A549 (cell line): ENCODE measurements around the gene PRKCE. TPM values are rescaled to one million over a fixed set of nuclear protein-coding genes. Genes with fewer than 3 reads are reported as not detected.

Experiments
- ATAC-seq, 2 experiments: fragments of 200-7000 bp in 1 of 2; fragments of >200 bp in 1 of 2; cut with Nextera tagmentation in 1 of 2; cut with Tn5 transposase in 1 of 2; 3 replicates each; pipeline versions ENCODE4 v1.8.0 to v1.9.1; 2018 to 2020; ENCODE audit warnings: mild to moderate bottlenecking in 1 of 2, moderate library complexity in 1 of 2
- CTCF ChIA-PET: fragments of 300-600 bp; sonication (Branson Sonifier 250); formaldehyde crosslinking; extraction: SDS; loops from one replicate; lab custom pipeline; 2021; ENCODE audit warnings: antibody characterized with exemption, inconsistent platforms; lab: Yijun Ruan, JAX
- POLR2A ChIA-PET: fragments of 350-600 bp; formaldehyde crosslinking; extraction: SDS; loops from one replicate; lab custom pipeline; 2021; ENCODE audit warnings: antibody characterized with exemption, inconsistent platforms; lab: Yijun Ruan, JAX
- DNase-seq, 2 experiments: peaks; one replicate each; pipeline versions ENCODE4 v3.0.0 to v3.0.0-alpha.2; 2011 to 2016; ENCODE audit warnings: low read depth in 1 of 2, low spot score in 1 of 2
- FAIRE-seq: peaks from 2 replicates; lab custom pipeline; 2011; peaks lifted over from hg19 to GRCh38; lab: Jason Lieb, UNC
- H3K27ac ChIP-seq, 2 experiments: fragments of >200 bp; sonication (Bioruptor Twin); formaldehyde crosslinking; 3 replicates each; pipeline ENCODE4 v1.5.1; 2016 to 2017
- H3K4me1 ChIP-seq: fragments of >200 bp; sonication (Bioruptor Twin); formaldehyde crosslinking; 3 replicates; pipeline ENCODE4 v1.6.1; 2016
- H3K4me2 ChIP-seq: fragments of >200 bp; sonication (Bioruptor Twin); formaldehyde crosslinking; 3 replicates; pipeline ENCODE4 v1.6.1; 2016
- H3K4me3 ChIP-seq: fragments of >200 bp; sonication (Bioruptor Twin); formaldehyde crosslinking; 3 replicates; pipeline ENCODE4 v1.5.1; 2016
- H3K9me3 ChIP-seq: fragments of >200 bp; sonication (Bioruptor Twin); formaldehyde crosslinking; 3 replicates; pipeline ENCODE4 v1.6.1; 2016
- BCL3 ChIP-seq: fragments of >200 bp; sonication (Bioruptor Twin); formaldehyde crosslinking; IDR thresholded peaks from 3 replicates; pipeline ENCODE4 v1.6.1; 2016
- BHLHE40 ChIP-seq: IDR thresholded peaks from 2 replicates; pipeline ENCODE4 v1.6.1; 2012; ENCODE audit warnings: low read depth, low read length, inconsistent platforms
- CBX8 ChIP-seq: fragments of 200-600 bp; sonication (generic); IDR thresholded peaks from 2 replicates; pipeline ENCODE4 v1.6.1; 2016
- CEBPB ChIP-seq, 2 experiments: fragments of >200 bp in 1 of 2; sonication (Bioruptor Twin) in 1 of 2; formaldehyde crosslinking in 1 of 2; IDR thresholded peaks; 2 replicates each; pipeline ENCODE4 v1.6.1; 2012 to 2016
- EHF ChIP-seq: fragments of 250-450 bp; sonication (Bioruptor Pico); IDR thresholded peaks from 2 replicates; pipeline ENCODE4 v1.5.0; 2020; ENCODE audit warnings: mild to moderate bottlenecking
- EHMT2 ChIP-seq: fragments of 200-600 bp; sonication (generic); IDR thresholded peaks from 2 replicates; pipeline ENCODE4 v1.6.1; 2016; ENCODE audit warnings: antibody characterized with exemption, low read depth, mild to moderate bottlenecking, moderate library complexity
- EP300 ChIP-seq, 2 experiments: fragments of >200 bp; sonication (Bioruptor Twin); formaldehyde crosslinking; IDR thresholded peaks; 2 replicates in 1 of 2; 3 replicates in 1 of 2; pipeline ENCODE4 v1.6.1; 2016 to 2017
- FOSL2 ChIP-seq, 2 experiments: fragments of 450-650 bp in 1 of 2; fragments of >200 bp in 1 of 2; sonication (Bioruptor Twin) in 1 of 2; formaldehyde crosslinking; IDR thresholded peaks; 2 replicates each; pipeline versions ENCODE4 v1.5.0 to v1.6.1; 2016 to 2020; ENCODE audit warnings: mild to moderate bottlenecking in 1 of 2, moderate library complexity in 1 of 2
- FOXS1 ChIP-seq: fragments of 250-450 bp; sonication (Bioruptor Pico); IDR thresholded peaks from 2 replicates; pipeline ENCODE4 v1.5.0; 2020; ENCODE audit warnings: mild to moderate bottlenecking, moderate library complexity
- GATA3 ChIP-seq: IDR thresholded peaks from 2 replicates; pipeline ENCODE4 v1.6.1; 2012; ENCODE audit warnings: borderline replicate concordance
- HES2 ChIP-seq: fragments of >200 bp; sonication (Bioruptor Twin); formaldehyde crosslinking; IDR thresholded peaks from 2 replicates; pipeline ENCODE4 v1.6.1; 2016
- JUN ChIP-seq, 2 experiments: fragments of >200 bp; sonication (Bioruptor Twin); formaldehyde crosslinking; IDR thresholded peaks; 2 replicates in 1 of 2; 3 replicates in 1 of 2; pipeline ENCODE4 v1.6.1; 2016 to 2017
- JUNB ChIP-seq: fragments of >200 bp; sonication (Bioruptor Twin); formaldehyde crosslinking; IDR thresholded peaks from 2 replicates; pipeline ENCODE4 v1.6.1; 2016
- KDM5A ChIP-seq: fragments of 200-600 bp; sonication (generic); IDR thresholded peaks from 2 replicates; pipeline ENCODE4 v1.6.1; 2016; ENCODE audit warnings: antibody characterized with exemption, mild to moderate bottlenecking
- MAX ChIP-seq: IDR thresholded peaks from 2 replicates; pipeline ENCODE4 v1.6.1; 2012
- MAZ ChIP-seq: fragments of 150-350 bp; IDR thresholded peaks from 2 replicates; pipeline ENCODE4 v1.6.1; 2014; ENCODE audit warnings: antibody characterized with exemption, low read depth, low read length, borderline replicate concordance
- NPAS2 ChIP-seq: fragments of 250-450 bp; sonication (Bioruptor Pico); IDR thresholded peaks from 2 replicates; pipeline ENCODE4 v1.8.0; 2022; ENCODE audit warnings: mild to moderate bottlenecking, moderate library complexity, borderline replicate concordance
- NR3C1 ChIP-seq: fragments of >200 bp; sonication (Bioruptor Twin); formaldehyde crosslinking; IDR thresholded peaks from 3 replicates; pipeline ENCODE4 v1.6.1; 2017
- PBX3 ChIP-seq: IDR thresholded peaks from 2 replicates; pipeline ENCODE4 v1.6.1; 2012
- POLR2A ChIP-seq: IDR thresholded peaks from 2 replicates; pipeline ENCODE4 v1.6.1; 2012; ENCODE audit warnings: mild to moderate bottlenecking, low read length
- POLR2AphosphoS2 ChIP-seq: conservative IDR thresholded peaks from 2 replicates; pipeline ENCODE4 v1.6.1; 2012; ENCODE audit warnings: low read length, improper control_type of control experiment, inconsistent platforms
- RAD21 ChIP-seq, 2 experiments: fragments of >200 bp in 1 of 2; sonication (Bioruptor Twin) in 1 of 2; formaldehyde crosslinking in 1 of 2; IDR thresholded peaks in 1 of 2; conservative IDR thresholded peaks in 1 of 2; 2 replicates in 1 of 2; 3 replicates in 1 of 2; pipeline ENCODE4 v1.6.1; 2012 to 2018; ENCODE audit warnings: inconsistent platforms in 1 of 2
- RNF2 ChIP-seq: fragments of 200-600 bp; sonication (generic); IDR thresholded peaks from 2 replicates; pipeline ENCODE4 v1.6.1; 2016; ENCODE audit warnings: low read depth, mild to moderate bottlenecking, antibody characterized with exemption, moderate library complexity, borderline replicate concordance
- SMC3 ChIP-seq: fragments of >200 bp; sonication (Bioruptor Twin); formaldehyde crosslinking; IDR thresholded peaks from 3 replicates; pipeline ENCODE4 v1.6.1; 2018; ENCODE audit warnings: inconsistent platforms
- TFCP2L1 ChIP-seq: fragments of 250-450 bp; sonication (Bioruptor Pico); IDR thresholded peaks from 2 replicates; pipeline ENCODE4 v1.5.0; 2021; ENCODE audit warnings: mild to moderate bottlenecking
- whole genome bisulfite sequencing: methylation state at CpG from one replicate; pipeline ENCODE4 v1.1.6; 2017; ENCODE audit errors: missing lambda C conversion rate; 5-methylcytosine and 5-hydroxymethylcytosine counted together
- polyA plus RNA-seq, 4 experiments: library from polyadenylated mRNA; depleted of rRNA in 3 of 4; stranded (reverse); fragments of >200 nt; fragmentation: RNase III in 1 of 4; extraction: RNeasy Plus Mini Kit Qiagen cat#74134 plus additional on column Dnase treatment in 1 of 4; gene quantifications; 2 replicates in 3 of 4; 3 replicates in 1 of 4; pipeline ENCODE4 v1.2.3, GENCODE V29; 2011 to 2017

Gene PRKCE
- polyA plus RNA-seq, 2 of the 4 experiments (the other 2 are of a cell fraction) = 11.5 to 12.0 TPM

GRCh38 chr2:46067062-46067461 lies 415.6 kb downstream of the PRKCE start (continued):
- TF ChIP-seq NPAS2 (CRISPR knock-in tag) = no peak
- TF ChIP-seq NR3C1 = no peak
- no peak for TF ChIP-seq EHMT2
- no peak for TF ChIP-seq POLR2A
- no peak for TF ChIP-seq JUN (IDR thresholded peaks at IDR 0.05)
- TF ChIP-seq, all 56 proteins: peak for 0

GRCh38 chr2:46067501-46068305 lies 416.2 kb downstream of the PRKCE start:
- peaks cover 62% of the 10 kb centered on the region for H3K4me1 ChIP-seq
- no peaks in the 10 kb centered on the region for H3K9me3 ChIP-seq
- ChIA-PET POLR2A (interaction anchor here (0.8 to 1.0 kb wide), 3 partner anchors 31 to 247 kb away, joined by 3 to 6 read pairs (median 6); partner anchors contain the start of gene EPAS1), CTCF (interaction anchor here (1.2 to 1.4 kb wide), 3 partner anchors 11 to 230 kb away, joined by 3 to 6 read pairs (median 5); partner anchors contain the start of gene EPAS1)
- FAIRE-seq = peak; percentile 88
- H3K27ac ChIP-seq = peak overlapping the region; percentile 88 to 91
- peak; percentile 88 to 97 for ATAC-seq
- 34% methylated on average over 13 of the region's 13 CpGs for WGBS
- TF ChIP-seq PBX3 (peak; percentile 32; the same call in 1 of the 2 replicates), EP300 (IDR thresholded peaks at IDR 0.05) (peak; percentile 98 to 99), EHF (CRISPR knock-in tag) (no peak), JUN (IDR thresholded peaks at IDR 0.05) (peak; percentile 98 to 99; a peak in 4 of 5 replicates), CEBPB (IDR thresholded peaks at IDR 0.05) (peak; percentile 99), RAD21 (conservative IDR thresholded peaks at IDR 0.05 in 1 of 2, IDR thresholded peaks at IDR 0.05 in 1 of 2) (peak in 1 of 2 experiments; percentile 74; a peak in 4 of 5 replicates), JUNB (peak; percentile 99), MAX (peak; percentile 86), GATA3 (peak; percentile 98), SMC3 (peak; percentile 78), POLR2AphosphoS2 (no peak), HES2 (peak; percentile 98), TFCP2L1 (no peak), FOSL2 (IDR thresholded peaks at IDR 0.05) (peak; percentile 94), FOSL2 (CRISPR knock-in tag; IDR thresholded peaks at IDR 0.05) (peak; percentile 90), BCL3 (peak; percentile 98), FOXS1 (CRISPR knock-in tag) (no peak), BHLHE40 (peak; percentile 59)
- peak; percentile 79 to 91 for DNase-seq
- H3K4me3 ChIP-seq = peak overlapping the region; percentile 3; the same call in 1 of the 3 replicates
- H3K4me2 ChIP-seq = peak overlapping the region; percentile 76

- WGBS = 81% methylated on average over 4 of the region's 4 CpGs
- H3K9me3 ChIP-seq = no peaks in the 10 kb centered on the region
- H3K4me3 ChIP-seq = no peak overlapping the region
- peaks cover 60% of the 10 kb centered on the region for H3K4me1 ChIP-seq
- no peak for TF ChIP-seq POLR2A
- no peak for TF ChIP-seq CEBPB (IDR thresholded peaks at IDR 0.05)
- TF ChIP-seq MAZ = no peak
- TF ChIP-seq TFCP2L1 = no peak
- TF ChIP-seq RNF2 = no peak
- no peak for TF ChIP-seq CBX8
- no peak for TF ChIP-seq KDM5A
- TF ChIP-seq, all 56 proteins: peak for 0
- ChIA-PET POLR2A (interaction anchor here (0.8 to 1.0 kb wide), 3 partner anchors 30 to 246 kb away, joined by 3 to 6 read pairs (median 6); partner anchors contain the start of gene EPAS1), CTCF (interaction anchor here (1.2 to 1.4 kb wide), 3 partner anchors 10 to 229 kb away, joined by 3 to 6 read pairs (median 5); partner anchors contain the start of gene EPAS1)
- peak overlapping the region; percentile 88 to 91 for H3K27ac ChIP-seq
- DNase-seq (no peak), ATAC-seq (no peak), FAIRE-seq (no peak)
- H3K4me2 ChIP-seq = peak overlapping the region; percentile 76
Measured at GRCh38 chr2:46068636-46069035, 417.2 kb downstream of the PRKCE start.
